Mesenchymal stem cell (in vitro differentiated cells and primary cell): ENCODE measurements around the gene VAV2.

ENCODE experiments used
- DNase-seq: peaks from one replicate; pipeline ENCODE4 v3.0.0-alpha.2; 2013
- H2AFZ ChIP-seq: one replicate; pipeline ENCODE4 v1.6.1; 2013; ENCODE audit warnings: low read depth, mild to moderate bottlenecking, control low read depth, inconsistent platforms, low read length, moderate library complexity
- H2AK5ac ChIP-seq: 2 replicates; pipeline ENCODE4 v1.6.1; 2013; ENCODE audit warnings: low read length, moderate library complexity, mild to moderate bottlenecking, inconsistent platforms; ENCODE audit not compliant: severe bottlenecking
- H2BK120ac ChIP-seq: one replicate; pipeline ENCODE4 v1.6.1; 2013; ENCODE audit warnings: low read depth, mild to moderate bottlenecking, inconsistent platforms, low read length, moderate library complexity
- H2BK12ac ChIP-seq, 2 experiments: one replicate each; pipeline ENCODE4 v1.6.1; 2013; ENCODE audit warnings: inconsistent platforms in 2 of 2, low read length in 2 of 2, mild to moderate bottlenecking in 2 of 2, moderate library complexity in 2 of 2, control low read depth in 1 of 2
- H2BK15ac ChIP-seq: one replicate; pipeline ENCODE4 v1.6.1; 2013; ENCODE audit warnings: mild to moderate bottlenecking, low read depth, inconsistent platforms; ENCODE audit not compliant: poor library complexity, severe bottlenecking
- H2BK5ac ChIP-seq: 2 replicates; pipeline ENCODE4 v1.6.1; 2013; ENCODE audit warnings: low read depth, mild to moderate bottlenecking, low read length, control low read depth, inconsistent platforms; ENCODE audit not compliant: poor library complexity, severe bottlenecking
- H3K14ac ChIP-seq, 2 experiments: one replicate each; pipeline ENCODE4 v1.6.1; 2013; ENCODE audit warnings: inconsistent platforms in 2 of 2, low read length in 2 of 2, control low read depth in 1 of 2, mild to moderate bottlenecking in 1 of 2, moderate library complexity in 1 of 2
- H3K18ac ChIP-seq, 2 experiments: one replicate each; pipeline ENCODE4 v1.6.1; 2013; ENCODE audit warnings: inconsistent platforms in 2 of 2, low read length in 2 of 2, control low read depth in 1 of 2, low read depth in 1 of 2, mild to moderate bottlenecking in 1 of 2
- H3K23ac ChIP-seq, 2 experiments: one replicate each; pipeline ENCODE4 v1.6.1; 2013; ENCODE audit warnings: inconsistent platforms in 2 of 2, low read length in 2 of 2, mild to moderate bottlenecking in 2 of 2, moderate library complexity in 2 of 2, control low read depth in 1 of 2
- H3K27ac ChIP-seq: 2 replicates; pipeline ENCODE4 v1.5.1; 2013; ENCODE audit warnings: mild to moderate bottlenecking, moderate library complexity, low read length, control low read depth, inconsistent platforms; ENCODE audit not compliant: poor library complexity, severe bottlenecking
- H3K27me3 ChIP-seq, 2 experiments: 2 replicates each; pipeline versions ENCODE4 v1.6.1 to v1.7.0; 2013; ENCODE audit warnings: low read length in 2 of 2, mild to moderate bottlenecking in 2 of 2, moderate library complexity in 2 of 2, control low read depth in 1 of 2, inconsistent platforms in 1 of 2; ENCODE audit not compliant: control insufficient read depth in 1 of 2, insufficient read depth in 1 of 2
- H3K36me3 ChIP-seq, 2 experiments: 2 replicates each; pipeline versions ENCODE4 v1.6.1 to v1.7.0; 2013; ENCODE audit warnings: low read length in 2 of 2, control low read depth in 1 of 2, inconsistent platforms in 1 of 2, low read depth in 1 of 2, mild to moderate bottlenecking in 1 of 2; ENCODE audit not compliant: insufficient read depth in 2 of 2, control insufficient read depth in 1 of 2
- H3K4ac ChIP-seq, 2 experiments: one replicate each; pipeline ENCODE4 v1.6.1; 2013; ENCODE audit warnings: inconsistent platforms in 2 of 2, low read length in 2 of 2, mild to moderate bottlenecking in 2 of 2, moderate library complexity in 2 of 2, control low read depth in 1 of 2, low read depth in 1 of 2
- H3K4me1 ChIP-seq: 2 replicates; pipeline ENCODE4 v1.6.1; 2013; ENCODE audit warnings: low read depth, low read length, control low read depth; ENCODE audit not compliant: control insufficient read depth, insufficient read depth
- H3K4me2 ChIP-seq: 2 replicates; pipeline ENCODE4 v1.6.1; 2013; ENCODE audit warnings: low read length, mild to moderate bottlenecking, inconsistent platforms; ENCODE audit not compliant: poor library complexity, severe bottlenecking
- H3K4me3 ChIP-seq, 2 experiments: 2 replicates each; pipeline versions ENCODE4 v1.5.1 to v1.7.0; 2013; ENCODE audit warnings: low read length in 2 of 2, mild to moderate bottlenecking in 2 of 2, control low read depth in 1 of 2, low read depth in 1 of 2; ENCODE audit not compliant: insufficient read depth in 1 of 2
- H3K79me1 ChIP-seq: replicated peaks from 2 replicates; pipeline ENCODE4 v1.6.1; 2013; ENCODE audit warnings: mild to moderate bottlenecking, control low read depth, low read length, inconsistent platforms; ENCODE audit not compliant: poor library complexity, severe bottlenecking
- H3K9ac ChIP-seq: 2 replicates; pipeline ENCODE4 v1.7.0; 2013; ENCODE audit warnings: mild to moderate bottlenecking, low read length, moderate library complexity
- H3K9me3 ChIP-seq: 2 replicates; pipeline ENCODE4 v1.7.0; 2013; ENCODE audit warnings: mild to moderate bottlenecking, low read length; ENCODE audit not compliant: control insufficient read depth
- H4K8ac ChIP-seq: one replicate; pipeline ENCODE4 v1.6.1; 2013; ENCODE audit warnings: inconsistent platforms, mild to moderate bottlenecking, low read length, moderate library complexity
- H4K91ac ChIP-seq: one replicate; pipeline ENCODE4 v1.6.1; 2013; ENCODE audit warnings: mild to moderate bottlenecking, low read length, inconsistent platforms
- WGBS: methylation state at CpG from one replicate; pipeline ENCODE4 v1.1.7; 2013; ENCODE audit warnings: mixed read lengths; 5-methylcytosine and 5-hydroxymethylcytosine counted together

The VAV2 gene

GRCh38 chr9:133812077-133812868 lies 179.9 kb downstream of the VAV2 start:
- H3K4ac ChIP-seq = no peak overlapping the region
- H3K4me3 ChIP-seq = no peak overlapping the region
- no peak overlapping the region for H2BK15ac ChIP-seq
- H2BK120ac ChIP-seq = no peak overlapping the region
- no peak overlapping the region for H3K9ac ChIP-seq
- H3K4me1 ChIP-seq = no peaks in the 10 kb centered on the region
- peaks cover 79% of the 10 kb centered on the region for H3K79me1 ChIP-seq
- H3K27me3 ChIP-seq = no peaks in the 10 kb centered on the region
- H3K23ac ChIP-seq = no peak overlapping the region
- no peak for DNase-seq
- no peak overlapping the region for H3K14ac ChIP-seq
- no peak overlapping the region for H4K91ac ChIP-seq
- no peak overlapping the region for H3K27ac ChIP-seq
- no peak overlapping the region for H2BK12ac ChIP-seq
- no peak overlapping the region for H2AK5ac ChIP-seq
- H4K8ac ChIP-seq = no peak overlapping the region
- no peaks in the 10 kb centered on the region for H3K9me3 ChIP-seq
- 97% methylated on average over 28 of the region's 28 CpGs for WGBS
- no peak overlapping the region for H3K4me2 ChIP-seq
- H2AFZ ChIP-seq = no peak overlapping the region
- peaks cover 21 to 85% of the 10 kb centered on the region in 2 experiments for H3K36me3 ChIP-seq
- H2BK5ac ChIP-seq = no peak overlapping the region
- no peak overlapping the region for H3K18ac ChIP-seq

- Histone ChIP-seq H4K8ac (no peak overlapping the region), H4K91ac (no peak overlapping the region), H3K4me2 (no peak overlapping the region), H2BK15ac (no peak overlapping the region), H3K27ac (no peak overlapping the region), H3K36me3 (peaks cover 25 to 93% of the 10 kb centered on the region in 2 experiments), H3K4ac (no peak overlapping the region), H3K9ac (no peak overlapping the region), H3K4me3 (no peak overlapping the region), H3K14ac (no peak overlapping the region), H3K9me3 (no peaks in the 10 kb centered on the region), H2AK5ac (no peak overlapping the region), H3K23ac (no peak overlapping the region), H3K4me1 (no peaks in the 10 kb centered on the region), H2AFZ (no peak overlapping the region), H3K18ac (no peak overlapping the region), H2BK12ac (no peak overlapping the region), H2BK5ac (no peak overlapping the region), H2BK120ac (no peak overlapping the region), H3K27me3 (no peaks in the 10 kb centered on the region), H3K79me1 (peaks cover 83% of the 10 kb centered on the region)
- WGBS = 95% methylated on average over 13 of the region's 13 CpGs
- no peak for DNase-seq
Observed at GRCh38 chr9:133811471-133811870, 180.7 kb downstream of the VAV2 start.

- Histone ChIP-seq H4K8ac (no peak overlapping the region), H3K36me3 (peaks cover 25 to 98% of the 10 kb centered on the region in 2 experiments), H3K18ac (no peak overlapping the region), H3K4me2 (no peak overlapping the region), H2AFZ (no peak overlapping the region), H2AK5ac (no peak overlapping the region), H2BK5ac (no peak overlapping the region), H3K79me1 (peaks cover 80% of the 10 kb centered on the region), H3K4me1 (no peaks in the 10 kb centered on the region), H3K9me3 (no peaks in the 10 kb centered on the region), H2BK120ac (no peak overlapping the region), H3K4ac (no peak overlapping the region), H3K27me3 (no peaks in the 10 kb centered on the region), H2BK12ac (no peak overlapping the region), H4K91ac (no peak overlapping the region), H3K4me3 (no peak overlapping the region), H3K14ac (no peak overlapping the region), H3K23ac (no peak overlapping the region), H2BK15ac (no peak overlapping the region), H3K27ac (no peak overlapping the region), H3K9ac (no peak overlapping the region)
- WGBS = 93% methylated on average over 23 of the region's 23 CpGs
- DNase-seq = no peak
Observed at GRCh38 chr9:133810556-133811195, 181.4 kb downstream of the VAV2 start.

- no peak overlapping the region for H3K27ac ChIP-seq
- H3K4me2 ChIP-seq = no peak overlapping the region
- no peak overlapping the region for H3K18ac ChIP-seq
- H2BK120ac ChIP-seq = no peak overlapping the region
- H4K8ac ChIP-seq = no peak overlapping the region
- H3K4me1 ChIP-seq = peaks cover 6% of the 10 kb centered on the region
- DNase-seq = no peak
- no peak overlapping the region for H2AK5ac ChIP-seq
- no peak overlapping the region for H2AFZ ChIP-seq
- H3K79me1 ChIP-seq = peaks cover 79% of the 10 kb centered on the region
- H3K9ac ChIP-seq = no peak overlapping the region
- H4K91ac ChIP-seq = no peak overlapping the region
- peaks cover 25 to 100% of the 10 kb centered on the region in 2 experiments for H3K36me3 ChIP-seq
- H3K14ac ChIP-seq = no peak overlapping the region
- no peaks in the 10 kb centered on the region for H3K9me3 ChIP-seq
- 96% methylated on average over 7 of the region's 7 CpGs for WGBS
- no peak overlapping the region for H3K4me3 ChIP-seq
- no peak overlapping the region for H3K4ac ChIP-seq
- no peak overlapping the region for H3K23ac ChIP-seq
- H2BK5ac ChIP-seq = no peak overlapping the region
- H2BK15ac ChIP-seq = no peak overlapping the region
- no peaks in the 10 kb centered on the region for H3K27me3 ChIP-seq
- H2BK12ac ChIP-seq = no peak overlapping the region
Observed at GRCh38 chr9:133809335-133809734, 182.8 kb downstream of the VAV2 start.
